CD4-positive, CD25-positive, alpha-beta regulatory T cell (primary cell): ENCODE data around the gene EXOSC9. TPM values are rescaled to one million over a fixed set of nuclear protein-coding genes. Genes with fewer than 3 reads are reported as not detected.

Experiments used
- ATAC-seq, 2 donors: fragments of 150-1000 bp; cut with Tn5 transposase; one replicate each; pipeline ENCODE4 v1.10.0; 2021; ENCODE audit warnings: low read depth in 2 of 2, moderate number of reproducible peaks in 2 of 2, moderate library complexity in 1 of 2
- DNase-seq, 3 donors: peaks; one replicate each; pipeline versions ENCODE4 v3.0.0 to v3.0.0-alpha.2; 2012 to 2022; ENCODE audit warnings: mixed read lengths in 1 of 3
- H3K27ac ChIP-seq: one replicate; pipeline ENCODE4 v1.7.0; 2013; ENCODE audit warnings: mild to moderate bottlenecking, low read length; ENCODE audit not compliant: insufficient read depth, poor library complexity, severe bottlenecking
- H3K27me3 ChIP-seq: one replicate; pipeline ENCODE4 v1.7.0; 2013; ENCODE audit warnings: low read length; ENCODE audit not compliant: control insufficient read depth, insufficient read depth
- H3K36me3 ChIP-seq: one replicate; pipeline ENCODE4 v1.7.0; 2013; ENCODE audit warnings: mild to moderate bottlenecking, low read length, moderate library complexity; ENCODE audit not compliant: control insufficient read depth, insufficient read depth
- H3K4me1 ChIP-seq: 2 replicates; pipeline ENCODE4 v1.7.0; 2013; ENCODE audit warnings: mild to moderate bottlenecking, low read length; ENCODE audit not compliant: insufficient read depth, control insufficient read depth, poor library complexity, severe bottlenecking
- H3K4me3 ChIP-seq: one replicate; pipeline ENCODE4 v1.7.0; 2013; ENCODE audit warnings: low read depth, mild to moderate bottlenecking, low read length, moderate library complexity
- H3K9me3 ChIP-seq, 2 experiments: 1 replicate in 1 of 2; 2 replicates in 1 of 2; pipeline ENCODE4 v1.7.0; 2013; ENCODE audit warnings: low read length in 2 of 2, mild to moderate bottlenecking in 1 of 2, moderate library complexity in 1 of 2; ENCODE audit not compliant: control insufficient read depth in 2 of 2
- H3K27ac Mint-ChIP-seq, 3 donors: one replicate each; pipeline ENCODE4 v1.8.0; 2020 to 2022; ENCODE audit warnings: mild to moderate bottlenecking in 3 of 3, mixed read lengths in 3 of 3, moderate library complexity in 2 of 3
- H3K27me3 Mint-ChIP-seq: one replicate; pipeline ENCODE4 v1.8.0; 2022; ENCODE audit warnings: mild to moderate bottlenecking, mixed read lengths
- H3K36me3 Mint-ChIP-seq: one replicate; pipeline ENCODE4 v1.8.0; 2020; ENCODE audit warnings: mixed read lengths
- H3K4me1 Mint-ChIP-seq, 4 donors: one replicate each; pipeline ENCODE4 v1.8.0; 2020 to 2022; ENCODE audit warnings: mixed read lengths in 4 of 4, mild to moderate bottlenecking in 1 of 4
- H3K4me3 Mint-ChIP-seq, 4 donors: one replicate each; pipeline ENCODE4 v1.8.0; 2020 to 2022; ENCODE audit warnings: mild to moderate bottlenecking in 4 of 4, mixed read lengths in 4 of 4, moderate library complexity in 3 of 4
- H3K9me3 Mint-ChIP-seq, 7 donors: one replicate each; pipeline ENCODE4 v1.8.0; 2020 to 2022; ENCODE audit warnings: mixed read lengths in 7 of 7, mild to moderate bottlenecking in 3 of 7, moderate library complexity in 2 of 7
- polyA plus RNA-seq, 4 donors: library from polyadenylated mRNA; unstranded; fragments of 300-500 nt; fragmentation: Illumina TruSeq; gene quantifications; one replicate each; pipeline ENCODE4 v1.2.3, GENCODE V29; 2021
- total RNA-seq: library from RNA; stranded (reverse); gene quantifications from one replicate; pipeline ENCODE4 v1.2.3, GENCODE V29; 2022

The EXOSC9 gene
- total and polyA plus RNA-seq, 5 donors from 2014 or later = 45.8 to 59.4 (median 50.9) TPM

DNA sequence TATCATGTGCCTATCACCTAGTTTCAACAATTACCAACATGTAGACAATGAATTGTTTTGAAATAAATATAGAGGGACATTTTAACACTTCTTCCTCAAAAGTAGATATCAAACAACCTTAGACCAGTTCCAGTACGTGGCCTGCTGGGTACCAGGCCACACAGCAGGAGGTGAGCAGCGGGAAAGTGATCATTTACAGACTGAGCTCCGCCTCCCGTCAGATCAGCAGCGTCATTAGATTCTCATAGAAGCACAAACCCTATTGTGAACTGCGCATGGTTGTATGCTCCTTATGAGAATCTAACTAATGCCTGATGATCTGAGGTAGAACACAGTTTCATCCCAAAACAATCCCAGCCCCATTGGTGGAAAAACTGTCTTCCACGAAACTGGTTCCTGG is 62.7 kb downstream of the EXOSC9 start:
- H3K4me1 ChIP-seq = no peaks in the 10 kb centered on the region
- H3K27me3 ChIP-seq = no peaks in the 10 kb centered on the region
- no peak overlapping the region for H3K4me3 ChIP-seq
- DNase-seq (no peak), ATAC-seq (no peak)
- Mint-ChIP-seq H3K4me3 (no peak overlapping the region), H3K27me3 (no peaks in the 10 kb centered on the region), H3K4me1 (peaks cover 0 to 13% (median 5%) of the 10 kb centered on the region in 4 donors), H3K36me3 (peaks cover 19% of the 10 kb centered on the region), H3K9me3 (no peaks in the 10 kb centered on the region), H3K27ac (no peak overlapping the region)
- no peak overlapping the region for H3K27ac ChIP-seq
- H3K36me3 ChIP-seq = peaks cover 5% of the 10 kb centered on the region
- H3K9me3 ChIP-seq = no peaks in the 10 kb centered on the region

Other genes starting within 250 kb of the EXOSC9 start
- gene ANXA5, start 104.3 kb upstream of the EXOSC9 start, total RNA-seq = 125 TPM
- gene ANXA5, start 104.3 kb upstream of the EXOSC9 start, polyA plus RNA-seq = 100 to 1,000 TPM; 224 to 380 (median 302) TPM
- gene SMIM43, start 36.2 kb upstream of the EXOSC9 start, total RNA-seq = not detected
- gene SMIM43, start 36.2 kb upstream of the EXOSC9 start, polyA plus RNA-seq = 1 to 10 TPM in 1 of 4 donors, under 1 TPM in 2, not detected in 1; 0.14 to 1.8 (median 0.56) TPM
- 1.3 TPM for gene CCNA2, start 22.6 kb downstream of the EXOSC9 start, total RNA-seq
- gene CCNA2, start 22.6 kb downstream of the EXOSC9 start, polyA plus RNA-seq = 1 to 10 TPM in 2 of 4 donors, under 1 TPM in 2; 0.61 to 4.5 (median 2.2) TPM
- gene BBS7, start 69.2 kb downstream of the EXOSC9 start, total RNA-seq = 5.1 TPM
- gene BBS7, start 69.2 kb downstream of the EXOSC9 start, polyA plus RNA-seq = 1 to 10 TPM; 5.7 to 9.0 (median 6.4) TPM
- 0.52 TPM for gene TRPC3, start 150.7 kb downstream of the EXOSC9 start, total RNA-seq
- not detected for gene TRPC3, start 150.7 kb downstream of the EXOSC9 start, polyA plus RNA-seq